Esophagus squamous epithelium (tissue), 4 donors: Measurements from ENCODE around the gene UHRF2.

ENCODE experiments used
- POLR2A ChIP-seq, 4 donors: fragments of 450-650 bp; IDR thresholded peaks; one replicate each; pipeline ENCODE4 v1.6.1; 2017; ENCODE audit warnings: antibody characterized with exemption in 4 of 4, mild to moderate bottlenecking in 4 of 4, moderate library complexity in 3 of 4
- TF ChIP-seq, protein P1 (sequence below), 6 experiments: fragments of 450-650 bp in 4 of 6; fragments of 200-600 bp in 2 of 6; sonication (generic) in 2 of 6; IDR thresholded peaks; one replicate each; pipeline ENCODE4 v1.5.1; 2016 to 2019; ENCODE audit warnings: antibody characterized with exemption in 6 of 6, mild to moderate bottlenecking in 4 of 6, moderate library complexity in 4 of 6

DNA sequence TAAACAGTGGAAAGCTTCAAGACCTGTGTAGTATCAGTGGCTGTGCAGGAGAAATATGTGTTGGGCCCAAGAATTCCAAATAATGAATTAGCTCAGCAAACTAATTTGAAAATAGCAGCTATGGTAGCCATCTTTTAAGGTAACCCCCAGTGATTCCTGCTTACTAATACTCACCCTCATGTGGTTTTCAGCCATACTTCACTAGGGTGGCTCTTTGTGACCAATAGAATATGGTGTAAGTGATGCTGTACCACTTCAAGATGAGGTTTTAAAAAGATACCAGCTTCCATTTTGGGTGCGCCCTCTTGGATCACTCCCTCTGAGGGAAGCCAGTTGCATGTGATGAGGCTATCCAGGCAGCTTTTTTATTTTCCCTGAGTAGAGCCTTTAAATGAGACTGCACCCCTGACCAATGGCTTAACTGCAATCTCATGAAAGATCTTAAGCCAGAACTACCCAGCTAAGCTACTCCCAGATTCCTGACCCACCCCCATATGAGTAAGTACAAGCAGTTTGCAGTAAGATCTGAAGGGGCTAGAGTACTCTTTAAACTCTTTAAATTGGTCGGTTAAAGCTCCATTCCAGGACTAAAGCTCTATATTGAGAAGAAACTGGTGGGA, 58.3 kb downstream of the UHRF2 start:
- TF ChIP-seq POLR2A (IDR thresholded peaks at IDR 0.05) = no peak
- TF ChIP-seq, protein P1, sequence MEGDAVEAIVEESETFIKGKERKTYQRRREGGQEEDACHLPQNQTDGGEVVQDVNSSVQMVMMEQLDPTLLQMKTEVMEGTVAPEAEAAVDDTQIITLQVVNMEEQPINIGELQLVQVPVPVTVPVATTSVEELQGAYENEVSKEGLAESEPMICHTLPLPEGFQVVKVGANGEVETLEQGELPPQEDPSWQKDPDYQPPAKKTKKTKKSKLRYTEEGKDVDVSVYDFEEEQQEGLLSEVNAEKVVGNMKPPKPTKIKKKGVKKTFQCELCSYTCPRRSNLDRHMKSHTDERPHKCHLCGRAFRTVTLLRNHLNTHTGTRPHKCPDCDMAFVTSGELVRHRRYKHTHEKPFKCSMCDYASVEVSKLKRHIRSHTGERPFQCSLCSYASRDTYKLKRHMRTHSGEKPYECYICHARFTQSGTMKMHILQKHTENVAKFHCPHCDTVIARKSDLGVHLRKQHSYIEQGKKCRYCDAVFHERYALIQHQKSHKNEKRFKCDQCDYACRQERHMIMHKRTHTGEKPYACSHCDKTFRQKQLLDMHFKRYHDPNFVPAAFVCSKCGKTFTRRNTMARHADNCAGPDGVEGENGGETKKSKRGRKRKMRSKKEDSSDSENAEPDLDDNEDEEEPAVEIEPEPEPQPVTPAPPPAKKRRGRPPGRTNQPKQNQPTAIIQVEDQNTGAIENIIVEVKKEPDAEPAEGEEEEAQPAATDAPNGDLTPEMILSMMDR (IDR thresholded peaks at IDR 0.05) = no peak
